ENCODE measurements around the gene ZNF57. TPM values are rescaled to one million over a fixed set of nuclear protein-coding genes. Genes with fewer than 3 reads are reported as not detected.
"Not testable (repeated sequence)": the region's sequence is repeated elsewhere in the genome, so short reads cannot be mapped to it uniquely, and the experiment has no call there.

Gene ZNF57
- total RNA-seq, 2 donors from 2014 or later: 17.4 to 19.1 TPM

DNA sequence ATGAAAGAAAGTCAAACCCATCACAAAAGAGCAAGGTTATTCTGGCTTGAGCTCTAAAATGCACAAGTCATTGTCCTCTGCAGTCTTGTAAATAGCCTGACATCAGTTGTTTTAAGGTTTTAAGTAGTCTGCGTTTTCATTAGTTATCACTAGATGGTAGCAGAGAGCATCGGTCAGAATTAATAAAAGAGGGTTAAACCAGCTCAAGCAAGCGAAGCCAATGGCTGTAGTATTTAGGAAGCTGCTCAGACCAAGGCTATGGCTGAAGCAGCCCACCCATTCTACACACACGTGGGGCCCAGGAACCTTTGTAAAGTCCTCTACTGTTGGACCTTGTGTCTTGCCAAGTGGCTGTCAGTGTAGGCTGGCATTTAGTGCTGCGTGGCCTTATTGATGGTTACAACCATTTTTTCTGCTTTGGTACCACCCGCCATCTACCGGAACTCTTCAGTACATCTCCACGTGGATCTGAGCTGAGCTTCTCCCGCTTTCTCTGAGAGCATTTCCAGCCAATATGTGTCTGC is 13.3 kb upstream of the ZNF57 start:
- intact Hi-C loops (cut with DNase I, micrococcal nuclease): loop anchor here in 1 of 2 donors (10.0 kb wide), 1 partner anchor 277 kb away; no protein-coding TSS in a partner anchor

DNA sequence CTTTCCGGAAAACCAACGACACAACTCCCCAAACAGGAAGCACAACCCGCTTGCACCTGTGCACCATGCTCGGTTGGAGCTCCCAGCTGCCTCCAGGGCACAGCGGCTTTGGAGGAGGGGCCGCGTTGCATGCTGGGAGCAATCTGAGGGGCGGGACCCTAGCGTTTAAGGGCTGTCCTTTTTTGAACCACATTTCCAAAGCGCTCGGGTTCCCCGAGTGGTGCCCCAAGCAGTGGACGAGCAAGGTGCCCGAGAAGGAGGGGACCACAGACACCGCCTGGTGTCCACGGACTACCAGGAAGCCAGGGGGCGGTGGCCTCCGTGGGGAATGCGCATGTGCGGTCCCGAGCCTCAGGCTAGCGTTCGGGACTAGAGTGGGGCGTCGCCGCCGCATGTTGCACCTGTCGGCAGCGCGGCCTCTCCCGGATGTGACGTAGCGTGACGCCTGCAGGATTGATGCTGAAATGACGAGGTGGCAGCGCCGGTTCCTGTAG is 11.9 kb upstream of the ZNF57 start:
- DNase-seq (peak; percentile 45 to 68), ATAC-seq (peak; percentile 84)
- intact Hi-C loops (cut with DNase I, micrococcal nuclease): loop anchor here in 1 of 2 donors (10.0 kb wide), 1 partner anchor 276 kb away; no protein-coding TSS in a partner anchor

More for the DNA sequence above, 13.3 kb upstream of the ZNF57 start:
- DNase-seq: no peak
- peak; percentile 78 for ATAC-seq

DNA sequence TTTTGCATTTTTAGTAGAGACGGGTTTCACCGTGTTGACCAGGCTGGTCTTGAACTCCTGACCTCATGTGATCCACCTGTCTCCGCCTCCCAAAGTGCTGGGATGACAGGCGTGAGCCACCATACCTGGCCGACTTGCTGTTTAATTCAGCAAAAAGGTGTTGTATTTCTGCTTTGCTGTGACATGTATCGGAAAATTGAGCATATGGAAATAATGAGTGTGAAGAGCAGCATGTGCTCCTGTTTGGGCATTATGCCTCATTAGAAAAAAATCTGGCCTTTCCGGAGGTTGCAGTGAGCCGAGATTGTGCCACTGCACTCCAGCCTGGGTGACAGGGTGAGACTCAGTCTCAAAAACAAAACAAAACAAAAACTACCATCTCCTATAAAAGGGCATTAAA is 10.2 kb upstream of the ZNF57 start:
- ATAC-seq; DNase-seq; intact Hi-C loops (cut with DNase I, micrococcal nuclease): not testable (repeated sequence)

DNA sequence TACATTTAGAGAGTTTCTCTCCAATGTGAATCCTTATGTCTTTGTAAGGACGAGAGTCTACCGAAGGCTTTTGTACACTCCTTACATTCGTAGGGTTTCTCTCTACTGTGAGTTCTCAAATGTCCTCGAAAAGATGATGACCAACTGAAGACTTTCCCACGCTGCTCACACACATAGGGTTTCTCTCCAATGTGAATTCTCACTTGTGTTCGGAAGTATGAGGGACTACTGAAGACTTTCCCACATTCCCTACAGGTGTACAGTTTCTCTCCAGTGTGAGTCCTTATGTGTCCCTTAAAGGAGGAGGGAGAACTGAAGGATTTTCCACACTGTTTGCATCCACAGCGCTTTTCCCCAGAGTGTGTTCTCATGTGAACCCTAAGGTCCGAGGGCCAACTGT is 4.0 kb upstream of the ZNF57 start:
- ATAC-seq: no peak
- intact Hi-C loops (cut with DNase I, micrococcal nuclease): no loop called here
- DNase-seq: no peak

DNA sequence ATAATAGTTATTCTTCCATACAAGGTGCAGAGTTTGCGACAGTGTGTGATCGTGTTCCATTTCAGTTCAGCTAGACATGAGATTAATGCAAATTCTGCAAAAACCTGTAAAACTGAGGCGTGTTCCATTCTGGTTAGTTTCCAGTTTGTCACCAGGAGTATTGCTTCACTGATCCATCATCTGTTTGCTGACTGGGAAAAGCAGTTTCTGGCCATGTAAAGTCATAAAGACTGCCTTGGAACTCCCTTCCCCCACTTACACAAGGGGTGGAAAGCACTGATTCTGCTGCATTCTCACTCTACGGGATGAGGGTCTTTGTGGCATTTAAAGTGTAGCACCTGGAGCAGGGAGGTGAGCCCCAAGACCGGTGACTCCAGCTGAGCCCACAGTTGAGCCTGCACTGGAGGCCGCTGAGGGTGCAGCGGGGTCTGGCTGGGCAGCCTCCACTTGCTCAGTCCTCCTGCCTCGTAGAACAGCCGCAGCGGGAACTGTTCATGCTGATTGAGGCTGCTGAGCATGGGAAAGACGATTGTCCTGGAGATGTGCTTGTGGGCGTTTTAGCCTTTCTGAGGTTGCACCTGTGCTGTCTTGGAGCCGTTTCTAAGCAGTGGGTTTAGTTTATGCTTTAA is 2.0 kb downstream of the ZNF57 start:
- DNase-seq (no peak), ATAC-seq (no peak)
- intact Hi-C loops (cut with DNase I, micrococcal nuclease): no loop called here

DNA sequence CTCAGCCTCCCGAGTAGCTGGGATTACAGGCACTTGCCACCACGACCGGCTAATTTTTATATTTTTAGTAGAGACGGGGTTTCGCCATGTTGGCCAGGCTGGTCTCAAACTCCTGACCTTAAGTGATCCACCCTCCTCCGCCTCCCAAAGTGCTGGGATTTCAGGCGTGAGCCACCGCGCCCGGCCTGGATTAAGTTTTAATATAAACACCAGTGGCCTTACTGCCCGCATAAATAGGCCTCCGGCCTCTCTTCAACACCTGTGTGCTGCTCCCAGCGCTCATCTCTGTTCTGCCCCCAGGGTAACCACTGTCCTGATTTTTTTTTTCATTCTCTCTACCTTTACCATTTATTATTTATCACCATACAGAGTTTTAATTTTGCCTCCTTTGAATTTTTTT is 2.6 kb downstream of the ZNF57 start:
- intact Hi-C loops (cut with DNase I, micrococcal nuclease); ATAC-seq; DNase-seq: not testable (repeated sequence)

DNA sequence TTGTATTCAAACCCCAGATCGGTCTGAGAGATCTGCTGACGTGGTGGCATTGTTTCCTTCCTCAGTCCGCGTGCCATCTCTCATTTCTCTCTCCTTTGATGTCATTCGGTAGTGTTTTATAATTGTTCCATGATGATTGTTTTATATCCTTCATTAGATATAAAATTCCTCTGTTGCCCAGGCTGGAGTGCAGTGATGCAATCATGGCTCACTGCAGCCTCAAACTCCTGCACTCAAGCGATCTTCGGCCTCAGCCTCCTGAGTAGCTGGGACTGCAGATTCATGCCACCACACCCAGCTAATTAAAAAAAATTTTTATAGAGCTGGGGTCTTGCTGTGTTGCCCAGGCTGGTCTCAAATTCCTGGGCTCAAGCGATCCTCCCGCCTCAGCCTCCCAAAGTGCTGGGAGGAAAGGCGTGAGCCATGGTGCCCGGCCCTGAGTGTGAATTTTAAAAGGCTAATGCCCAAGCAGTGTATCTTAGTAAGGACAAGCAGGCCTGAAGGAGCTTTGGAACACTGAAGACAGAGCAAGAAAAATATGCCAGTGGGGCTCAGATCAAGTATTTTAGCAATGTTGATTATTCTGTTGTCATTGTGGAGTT is 5.3 kb downstream of the ZNF57 start:
- no peak for DNase-seq
- ATAC-seq: peak; percentile 55
- intact Hi-C loops (cut with DNase I, micrococcal nuclease): no loop called here

DNA sequence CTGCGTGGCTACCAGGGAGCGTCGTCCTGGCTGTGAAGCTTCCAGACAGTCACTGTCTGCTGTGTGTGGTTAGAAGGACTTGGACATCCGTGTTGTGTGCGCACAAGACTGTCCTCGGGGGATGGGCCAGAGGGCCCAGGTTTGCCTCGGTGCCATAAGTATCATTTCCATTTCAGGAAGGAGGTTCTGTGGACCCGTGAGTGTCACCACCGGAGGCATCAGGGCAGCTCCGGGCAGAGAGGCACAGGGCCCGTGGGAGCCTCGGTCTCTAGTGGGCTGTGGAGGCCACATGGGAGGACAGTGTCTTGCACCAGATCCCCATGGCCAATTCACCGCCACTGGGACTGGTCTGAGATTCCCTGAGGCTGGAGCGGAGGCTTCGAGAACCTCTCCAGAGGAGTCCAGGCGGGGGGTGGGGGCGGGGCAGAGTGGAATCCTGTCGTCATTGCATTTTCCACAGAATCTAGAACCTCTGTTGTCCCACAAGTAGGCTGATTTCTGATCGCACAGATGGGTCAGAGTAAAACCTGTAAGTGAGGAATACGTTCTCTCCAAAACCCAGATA is 6.0 kb downstream of the ZNF57 start:
- DNase-seq: no peak
- no peak for ATAC-seq
- intact Hi-C loops (cut with DNase I, micrococcal nuclease): no loop called here

DNA sequence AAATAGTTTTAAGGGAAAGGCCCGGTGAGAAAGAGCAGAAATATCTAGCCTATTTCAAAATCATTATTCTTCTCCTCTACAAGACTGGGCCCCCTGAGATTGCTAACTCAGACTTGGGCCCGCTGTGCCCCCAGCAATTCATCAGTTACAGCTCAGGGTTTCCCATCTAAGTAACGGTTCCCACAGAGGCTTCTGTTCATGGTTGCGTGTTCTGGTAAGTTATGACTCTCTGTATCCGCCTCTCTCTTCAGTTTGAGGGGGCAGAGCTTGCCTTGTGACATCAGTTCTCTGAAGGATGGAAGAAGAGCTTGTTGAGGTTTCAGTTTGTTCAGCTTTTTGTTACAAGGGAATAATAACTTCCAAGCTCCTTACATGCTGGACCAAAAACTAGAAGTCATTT is 11.6 kb downstream of the ZNF57 start:
- DNase-seq: no peak
- ATAC-seq: no peak
- intact Hi-C loops (cut with DNase I, micrococcal nuclease): no loop called here

DNA sequence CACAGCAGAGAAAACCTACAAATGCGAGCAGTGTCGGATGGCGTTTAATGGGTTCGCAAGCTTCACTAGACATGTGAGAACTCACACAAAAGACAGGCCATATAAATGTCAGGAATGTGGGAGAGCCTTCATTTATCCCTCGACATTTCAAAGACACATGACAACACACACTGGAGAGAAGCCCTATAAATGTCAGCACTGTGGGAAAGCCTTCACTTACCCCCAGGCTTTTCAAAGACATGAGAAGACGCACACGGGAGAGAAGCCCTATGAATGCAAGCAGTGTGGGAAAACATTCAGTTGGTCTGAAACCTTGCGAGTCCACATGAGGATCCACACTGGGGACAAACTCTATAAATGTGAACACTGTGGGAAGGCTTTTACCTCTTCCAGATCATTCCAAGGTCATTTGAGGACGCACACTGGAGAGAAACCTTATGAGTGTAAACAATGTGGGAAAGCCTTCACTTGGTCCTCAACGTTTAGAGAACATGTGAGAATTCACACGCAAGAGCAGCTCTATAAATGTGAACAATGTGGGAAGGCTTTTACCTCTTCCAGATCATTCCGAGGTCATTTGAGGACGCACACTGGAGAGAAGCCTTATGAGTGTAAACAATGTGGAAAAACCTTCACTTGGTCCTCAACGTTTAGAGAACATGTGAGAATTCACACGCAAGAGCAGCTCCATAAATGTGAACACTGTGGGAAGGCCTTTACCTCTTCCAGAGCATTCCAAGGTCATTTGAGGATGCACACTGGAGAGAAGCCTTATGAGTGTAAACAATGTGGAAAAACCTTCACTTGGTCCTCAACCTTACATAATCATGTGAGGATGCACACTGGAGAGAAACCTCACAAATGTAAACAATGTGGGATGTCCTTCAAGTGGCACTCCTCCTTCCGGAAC is 16.8 kb downstream of the ZNF57 start:
- DNase-seq (no peak), ATAC-seq (no peak)
- intact Hi-C loops (cut with DNase I, micrococcal nuclease): no loop called here

DNA sequence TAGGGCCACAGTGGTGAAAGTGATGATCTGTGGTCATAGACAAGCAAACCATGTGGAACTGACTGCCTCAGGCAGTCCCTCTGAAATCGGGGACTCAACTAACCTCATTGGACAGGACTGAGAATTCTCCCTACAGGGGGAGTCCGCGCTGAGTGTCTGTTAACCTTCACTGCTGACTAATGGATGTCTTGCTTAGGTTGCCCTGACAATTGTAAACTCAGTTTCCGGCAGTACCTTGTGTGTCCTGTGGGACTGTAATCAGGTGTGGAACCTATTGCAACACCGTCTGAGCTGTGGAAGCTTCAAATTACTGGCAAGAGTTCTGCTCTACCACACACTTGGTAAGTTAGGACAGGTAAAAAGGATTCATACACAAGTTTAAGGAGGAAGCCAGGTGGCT is 22.3 kb downstream of the ZNF57 start:
- DNase-seq (no peak), ATAC-seq (peak; percentile 73)
- intact Hi-C loops (cut with DNase I, micrococcal nuclease): no loop called here

DNA sequence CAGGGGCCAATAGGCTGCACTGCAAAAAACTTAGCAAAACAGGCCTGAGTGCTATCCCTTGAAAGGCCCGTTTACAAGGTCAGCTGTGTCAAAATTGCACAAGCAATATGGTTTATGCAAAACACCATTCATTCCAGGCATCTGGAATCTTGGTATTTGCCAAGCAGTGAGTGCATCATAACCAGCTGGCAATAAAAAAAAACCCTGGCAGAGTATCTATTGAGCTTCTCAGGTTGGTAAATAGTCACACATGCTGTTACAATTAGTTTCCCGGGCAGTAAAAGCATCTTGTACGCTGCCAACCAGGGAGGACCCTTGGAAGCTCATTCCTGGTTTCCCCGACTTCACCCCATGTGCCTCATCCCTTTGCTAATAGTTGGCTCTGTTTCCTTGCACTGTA is 22.8 kb downstream of the ZNF57 start:
- intact Hi-C loops (cut with DNase I, micrococcal nuclease): no loop called here
- DNase-seq (no peak), ATAC-seq (peak; percentile 86)

DNA sequence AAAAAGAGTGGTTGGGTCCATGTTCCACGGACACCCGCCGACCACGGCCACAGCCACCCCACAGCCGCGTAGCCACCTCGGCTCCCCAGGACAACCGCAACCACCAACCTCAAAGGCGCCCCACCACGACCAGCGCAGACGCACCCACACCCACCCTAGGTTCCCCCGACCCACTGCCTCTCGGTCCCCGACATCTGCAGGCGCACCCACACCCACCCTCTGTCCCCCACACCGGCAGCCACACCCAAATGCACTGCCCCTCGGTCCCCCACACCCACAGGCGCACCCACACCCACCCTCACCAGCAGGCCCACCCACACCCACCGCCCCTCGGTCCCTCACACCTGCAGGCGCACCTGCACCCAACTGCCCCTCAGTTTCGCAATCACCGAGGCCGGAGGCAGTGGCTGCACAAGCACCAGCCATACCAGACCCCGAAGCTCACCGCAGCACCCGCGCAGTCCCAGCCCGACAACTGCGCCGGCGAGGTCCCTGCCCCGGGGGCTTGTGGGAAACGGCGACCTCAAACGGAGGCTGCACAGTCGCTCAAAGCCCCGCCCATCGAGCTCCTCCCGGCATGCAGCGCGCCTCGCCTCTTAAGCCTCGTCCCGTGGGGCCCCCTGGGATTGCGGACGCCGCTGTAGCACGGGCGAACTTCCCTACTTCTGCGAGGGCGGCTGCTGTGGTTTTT is 25.8 kb downstream of the ZNF57 start:
- intact Hi-C loops (cut with DNase I, micrococcal nuclease): no loop called here
- no peak for ATAC-seq
- DNase-seq: no peak

DNA sequence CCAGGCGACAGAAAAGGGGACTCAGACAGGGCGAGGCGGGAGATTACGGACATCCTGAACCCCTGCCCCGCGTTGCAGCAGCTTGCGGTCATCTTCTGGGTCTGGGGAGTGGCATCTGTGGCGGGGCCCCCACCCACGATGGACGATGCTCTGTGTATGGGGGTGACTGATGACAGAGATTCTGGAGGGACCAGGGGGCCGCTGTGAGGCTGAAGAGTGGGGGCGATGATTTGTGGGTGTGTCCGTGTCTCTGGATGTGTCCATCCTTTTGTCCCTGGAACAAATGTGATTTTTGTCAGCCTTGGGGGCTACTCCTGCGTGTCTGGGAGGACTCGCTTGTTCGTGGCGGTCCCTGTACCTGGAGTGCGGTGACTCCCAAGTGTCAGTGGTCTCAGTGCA is 26.3 kb downstream of the ZNF57 start:
- DNase-seq: no peak
- ATAC-seq: no peak
- intact Hi-C loops (cut with DNase I, micrococcal nuclease): no loop called here

DNA sequence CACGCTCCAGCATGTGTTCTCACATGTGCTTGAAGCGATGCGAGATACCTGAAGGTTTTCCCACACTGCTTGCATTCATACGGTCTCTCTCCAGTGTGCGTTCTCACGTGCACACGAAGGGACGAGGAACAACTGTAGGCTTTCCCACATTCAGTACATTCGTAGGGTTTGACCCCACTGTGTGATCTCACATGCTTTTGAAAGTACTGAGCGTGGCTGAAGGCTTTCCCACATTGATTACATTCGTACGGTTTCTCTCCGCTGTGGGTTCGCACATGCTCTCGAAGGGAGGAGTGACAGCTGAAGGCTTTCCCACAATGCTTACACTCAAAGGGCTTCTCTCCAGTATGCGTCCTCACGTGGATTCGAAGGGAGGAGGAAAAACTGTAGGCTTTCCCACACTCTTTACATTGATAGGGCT is 32.8 kb downstream of the ZNF57 start:
- no peak for DNase-seq
- ATAC-seq: no peak
- intact Hi-C loops (cut with DNase I, micrococcal nuclease): no loop called here

DNA sequence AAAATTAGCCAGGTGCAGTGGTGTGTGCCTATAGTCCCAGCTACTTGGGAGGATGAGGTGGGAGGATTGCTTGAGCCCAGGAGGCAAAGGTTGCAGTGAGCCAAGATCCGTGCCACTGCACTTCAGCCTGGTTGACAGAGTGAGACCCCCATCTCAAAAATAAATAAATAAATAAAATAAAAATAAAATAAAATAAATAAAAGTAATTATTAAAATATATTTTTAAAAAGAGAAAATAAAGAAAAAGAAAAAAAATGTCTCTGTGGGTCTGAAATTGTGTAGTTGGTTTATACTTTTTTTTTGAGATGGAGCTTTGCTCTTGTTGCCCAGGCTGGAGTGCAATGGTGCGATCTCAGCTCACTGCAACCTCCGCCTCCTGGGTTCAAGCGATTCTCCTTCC is 35.1 kb downstream of the ZNF57 start:
- intact Hi-C loops (cut with DNase I, micrococcal nuclease); DNase-seq; ATAC-seq: not testable (repeated sequence)

DNA sequence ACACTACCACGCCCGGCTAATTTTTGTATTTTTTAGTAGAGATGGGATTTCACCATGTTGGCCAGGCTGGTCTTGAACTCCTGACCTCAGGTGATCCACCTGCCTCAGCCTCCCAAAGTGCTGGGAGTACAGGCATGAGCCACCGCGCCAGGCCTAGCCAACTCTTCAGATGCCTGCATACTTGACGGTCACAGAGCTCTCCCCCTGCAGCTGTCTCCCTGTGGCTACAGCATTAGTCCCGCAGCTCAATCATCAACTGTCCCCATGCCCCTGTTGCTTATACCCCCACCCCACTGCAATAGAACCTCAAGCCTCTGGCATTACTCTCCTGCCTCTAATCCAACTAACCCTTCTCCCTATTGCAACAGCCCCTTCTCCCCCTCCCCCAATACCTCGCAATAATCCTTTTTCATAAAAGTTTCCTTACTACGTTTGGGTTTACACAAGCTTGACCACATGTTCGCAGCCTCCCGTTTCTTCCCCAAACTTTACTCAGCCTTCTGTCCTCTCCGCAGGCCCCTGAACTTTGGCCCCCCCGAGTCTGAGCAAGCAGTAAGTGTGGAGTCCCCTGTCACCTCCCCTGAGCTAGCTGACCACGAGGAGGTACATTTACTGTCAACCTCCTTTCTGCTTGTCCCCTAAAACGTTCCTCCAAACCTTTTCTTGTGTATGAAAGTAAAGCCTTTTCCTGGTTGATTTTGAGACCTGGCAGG is 42.4 kb downstream of the ZNF57 start:
- DNase-seq: no peak
- no peak for ATAC-seq
- intact Hi-C loops (cut with DNase I, micrococcal nuclease): no loop called here

DNA sequence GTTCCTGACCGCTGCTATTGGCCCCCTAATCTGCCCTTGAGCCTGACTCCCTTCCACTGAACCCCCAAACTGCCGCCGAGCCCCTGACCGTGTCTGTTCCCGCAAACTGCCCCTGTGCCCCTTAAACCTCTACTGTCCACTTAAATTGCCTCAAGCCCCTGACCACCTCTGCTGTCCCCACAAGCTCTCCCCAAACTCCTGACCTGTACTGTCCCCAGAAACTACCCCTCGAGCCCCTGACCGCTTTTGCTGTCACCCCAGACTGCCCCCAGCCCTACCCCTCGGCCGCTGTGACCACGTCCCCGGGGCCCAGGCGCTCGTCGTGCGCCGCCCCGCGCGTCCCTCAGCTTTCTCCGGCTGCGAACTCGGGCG is 43.7 kb downstream of the ZNF57 start:
- intact Hi-C loops (cut with DNase I, micrococcal nuclease): no loop called here
- DNase-seq (no peak), ATAC-seq (no peak)
